OCI-M1 (cell line): Measurements from ENCODE around the gene RIN3.
A peak's percentile ranks its signal among the peaks of the same experiment; 100 is the strongest.

Experiments used
- DNase-seq: peaks from one replicate; lab custom pipeline; 2025; lab: John Stamatoyannopoulos, UW

The RIN3 gene

GRCh38 chr14:92601131-92601710, 87.6 kb downstream of the RIN3 start:
- DNase-seq = no peak

- DNase-seq = no peak
Measured at GRCh38 chr14:92601757-92602417, 88.3 kb downstream of the RIN3 start.

GRCh38 chr14:92603309-92604242, 90.0 kb downstream of the RIN3 start:
- no peak for DNase-seq

GRCh38 chr14:92605274-92605940, 91.8 kb downstream of the RIN3 start:
- DNase-seq = no peak

GRCh38 chr14:92607251-92607650, 93.7 kb downstream of the RIN3 start:
- DNase-seq = no peak

GRCh38 chr14:92607702-92608429, 94.3 kb downstream of the RIN3 start:
- no peak for DNase-seq

- peak; percentile 1 for DNase-seq
Measured at GRCh38 chr14:92609955-92610354, 96.4 kb downstream of the RIN3 start.

- DNase-seq = no peak
Measured at GRCh38 chr14:92610849-92611271, 97.3 kb downstream of the RIN3 start.

- peak; percentile 50 for DNase-seq
Measured at GRCh38 chr14:92613008-92613658, 99.6 kb downstream of the RIN3 start.

- DNase-seq = no peak
Measured at GRCh38 chr14:92613681-92614260, 100.2 kb downstream of the RIN3 start.

GRCh38 chr14:92615451-92615850, 101.9 kb downstream of the RIN3 start:
- no peak for DNase-seq

GRCh38 chr14:92616178-92616577, 102.6 kb downstream of the RIN3 start:
- DNase-seq = no peak

GRCh38 chr14:92617581-92617980, 104.0 kb downstream of the RIN3 start:
- DNase-seq = no peak

GRCh38 chr14:92619671-92620456, 106.3 kb downstream of the RIN3 start:
- no peak for DNase-seq

- DNase-seq = no peak
Measured at GRCh38 chr14:92622311-92622710, 108.7 kb downstream of the RIN3 start.

GRCh38 chr14:92624764-92625163, 111.2 kb downstream of the RIN3 start:
- no peak for DNase-seq

GRCh38 chr14:92625213-92625612, 111.6 kb downstream of the RIN3 start:
- no peak for DNase-seq

GRCh38 chr14:92626041-92626440, 112.5 kb downstream of the RIN3 start:
- DNase-seq = no peak

- no peak for DNase-seq
Measured at GRCh38 chr14:92627707-92628215, 114.2 kb downstream of the RIN3 start.

GRCh38 chr14:92628636-92629035, 115.1 kb downstream of the RIN3 start:
- no peak for DNase-seq
